ENCODE measurements around the gene NUDT1.

NUDT1 gene

GRCh38 chr7:2224491-2224928 lies 17.5 kb upstream of the NUDT1 start:
- DNase-seq (ENCODE audit: low read depth), result no peak

GRCh38 chr7:2224934-2225333 lies 17.1 kb upstream of the NUDT1 start:
- no peak for DNase-seq (ENCODE audit: low read depth)

DNA sequence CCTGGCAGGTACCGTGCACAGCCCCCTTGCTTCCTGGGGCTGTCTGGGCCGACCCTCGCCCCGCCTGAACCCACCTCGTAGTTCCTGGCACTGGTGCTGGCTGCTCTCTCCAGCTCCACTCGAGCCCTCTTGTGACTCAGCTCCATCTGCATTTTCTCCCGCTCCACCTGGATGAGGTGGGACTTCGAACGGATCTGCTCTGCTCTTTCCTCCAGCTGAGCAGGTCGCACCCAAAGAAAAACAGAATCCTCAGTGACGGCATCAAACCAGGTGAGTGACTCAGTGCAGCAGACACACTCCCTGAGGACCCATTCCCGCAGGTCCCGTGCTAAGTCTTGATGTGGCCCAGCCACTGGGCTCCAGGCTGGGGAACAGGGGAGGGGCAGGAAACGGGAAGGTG lies 16.7 kb upstream of the NUDT1 start:
- DNase-seq (ENCODE audit: low read depth), result no peak

DNA sequence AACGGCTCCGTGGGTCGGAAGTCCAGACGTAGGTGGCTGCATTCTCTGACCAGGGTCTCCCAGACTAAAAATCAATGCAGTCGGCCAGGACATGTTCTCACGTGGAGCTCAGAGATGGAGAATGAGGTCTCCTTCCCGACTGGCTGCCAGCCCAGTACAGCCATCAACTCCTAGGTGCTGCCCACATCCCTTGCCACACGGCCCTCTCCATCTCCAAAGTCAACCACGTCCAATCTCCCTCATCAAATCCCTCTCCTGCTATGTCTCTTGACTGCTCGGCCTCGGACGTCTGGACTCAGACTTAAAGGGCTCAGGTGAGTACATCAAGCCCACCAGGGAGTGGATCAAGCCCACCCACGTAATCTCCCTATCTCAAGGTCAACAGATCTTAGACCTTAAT lies 16.2 kb upstream of the NUDT1 start:
- no peak for DNase-seq (ENCODE audit: low read depth)

GRCh38 chr7:2227699-2228098 lies 14.3 kb upstream of the NUDT1 start:
- DNase-seq (ENCODE audit: low read depth), result no peak

GRCh38 chr7:2228921-2229320 lies 13.1 kb upstream of the NUDT1 start:
- DNase-seq (ENCODE audit: low read depth), result no peak

GRCh38 chr7:2229467-2229866 lies 12.6 kb upstream of the NUDT1 start:
- no peak for DNase-seq (ENCODE audit: low read depth)

- no peak for DNase-seq (ENCODE audit: low read depth)
Observed at GRCh38 chr7:2230226-2230625, 11.8 kb upstream of the NUDT1 start.

GRCh38 chr7:2230882-2231281 lies 11.1 kb upstream of the NUDT1 start:
- no peak for DNase-seq (ENCODE audit: low read depth)

DNA sequence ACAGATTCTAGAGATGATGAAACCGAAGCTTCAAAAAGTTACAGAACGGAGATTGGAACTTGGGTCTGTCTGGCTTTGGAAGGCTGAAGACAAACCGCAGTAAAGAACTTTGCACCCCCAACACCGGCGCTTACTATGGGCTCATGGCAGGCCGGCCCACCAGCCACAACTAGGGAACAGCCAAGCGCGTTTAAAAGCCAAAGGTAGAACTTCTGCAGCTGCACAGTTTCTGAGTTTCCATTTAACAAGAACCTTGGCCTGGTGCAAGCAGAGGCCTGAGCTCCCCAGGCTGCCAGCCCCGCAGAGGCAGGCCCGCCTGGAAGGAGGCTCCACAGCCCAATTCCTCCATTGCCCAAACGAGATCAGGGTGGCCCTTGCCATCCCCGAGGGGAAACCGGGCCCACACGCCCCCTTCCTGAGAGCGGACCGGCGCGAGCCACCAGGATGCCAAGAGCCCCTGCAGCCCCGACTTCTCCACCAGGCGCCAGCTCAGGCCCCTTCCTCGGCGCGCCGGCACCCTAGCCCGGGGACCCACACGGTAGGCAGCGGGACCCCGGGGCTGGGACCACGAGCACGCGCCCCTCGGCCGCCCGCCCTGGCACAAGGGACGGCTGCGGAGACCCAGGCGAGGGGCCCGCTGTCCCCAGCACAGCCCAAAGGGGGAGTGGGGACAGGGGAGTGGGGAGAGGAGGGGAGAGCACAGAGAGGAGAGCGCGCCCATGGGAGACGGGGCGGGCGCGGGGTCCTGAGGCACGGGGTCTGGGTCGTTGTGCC lies 9.8 kb upstream of the NUDT1 start:
- peak; percentile 21 for DNase-seq (ENCODE audit: low read depth)

DNA sequence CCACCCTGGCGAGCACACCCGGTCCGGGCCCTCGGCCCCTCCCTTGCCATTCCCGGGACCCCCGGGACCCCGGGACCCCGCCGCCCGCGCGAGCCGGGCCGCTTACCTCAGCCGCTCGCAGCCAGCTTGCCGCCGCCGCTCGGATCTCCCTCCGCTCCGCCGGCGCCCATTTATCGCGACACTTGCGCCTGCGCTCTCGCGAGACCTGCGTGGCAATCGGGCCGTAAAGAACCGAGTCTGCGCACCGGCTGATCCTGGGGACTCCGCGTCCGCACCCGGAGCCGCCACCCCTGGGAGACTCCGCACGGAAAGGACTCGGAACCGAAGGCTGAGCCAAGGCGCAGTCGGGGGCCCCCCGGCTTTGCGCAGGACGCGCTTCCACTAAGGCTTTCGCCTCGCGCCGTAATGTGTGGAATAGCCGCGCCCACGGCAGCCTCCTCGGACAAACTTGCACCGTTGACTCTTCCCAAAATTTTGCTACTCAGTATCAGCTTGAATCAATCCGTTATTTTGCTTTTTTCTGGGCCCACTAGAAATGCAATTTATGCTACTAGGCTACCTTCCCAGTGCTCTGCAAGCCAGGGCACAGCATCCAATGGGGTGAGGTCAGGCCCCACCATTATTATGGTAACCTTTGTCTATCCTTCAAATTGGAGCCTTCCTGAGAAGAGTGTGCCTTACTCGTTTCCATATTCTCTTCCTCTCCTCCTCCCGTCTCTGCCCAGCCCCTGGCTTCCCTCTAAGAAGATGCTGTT lies 9.1 kb upstream of the NUDT1 start, which contains the start of gene MAD1L1:
Gene MAD1L1, minus strand, starts transcription at position 180 of the 755 bp plus-strand sequence. CDS start 2,812 bp downstream, outside the sequence.
- DNase-seq (ENCODE audit: low read depth), result peak; percentile 91

- DNase-seq (ENCODE audit: low read depth), result peak; percentile 72
Observed at GRCh38 chr7:2233926-2234325, 8.1 kb upstream of the NUDT1 start.

GRCh38 chr7:2237109-2237602 lies 4.9 kb upstream of the NUDT1 start:
- no peak for DNase-seq (ENCODE audit: low read depth)

DNA sequence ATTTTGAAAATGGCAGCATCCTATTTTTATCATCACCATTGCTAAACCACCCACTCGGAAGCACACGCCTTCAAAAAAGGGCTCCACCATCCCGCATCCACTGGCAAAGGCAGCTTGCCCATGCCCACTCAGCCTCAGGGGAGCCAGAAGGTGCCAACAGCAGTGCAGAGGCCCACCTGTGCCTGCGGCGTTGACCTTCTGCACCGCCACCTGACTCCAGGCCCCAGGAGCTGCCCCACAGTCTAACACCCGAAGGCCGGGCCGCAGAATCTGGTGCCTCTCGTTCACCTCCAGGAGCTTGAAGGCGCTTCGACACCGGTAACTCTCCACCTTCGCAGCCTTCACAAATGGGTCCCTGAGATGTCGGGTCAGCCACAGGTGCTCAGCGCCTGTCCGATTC lies 2.8 kb upstream of the NUDT1 start:
- DNase-seq (ENCODE audit: low read depth), result no peak

DNA sequence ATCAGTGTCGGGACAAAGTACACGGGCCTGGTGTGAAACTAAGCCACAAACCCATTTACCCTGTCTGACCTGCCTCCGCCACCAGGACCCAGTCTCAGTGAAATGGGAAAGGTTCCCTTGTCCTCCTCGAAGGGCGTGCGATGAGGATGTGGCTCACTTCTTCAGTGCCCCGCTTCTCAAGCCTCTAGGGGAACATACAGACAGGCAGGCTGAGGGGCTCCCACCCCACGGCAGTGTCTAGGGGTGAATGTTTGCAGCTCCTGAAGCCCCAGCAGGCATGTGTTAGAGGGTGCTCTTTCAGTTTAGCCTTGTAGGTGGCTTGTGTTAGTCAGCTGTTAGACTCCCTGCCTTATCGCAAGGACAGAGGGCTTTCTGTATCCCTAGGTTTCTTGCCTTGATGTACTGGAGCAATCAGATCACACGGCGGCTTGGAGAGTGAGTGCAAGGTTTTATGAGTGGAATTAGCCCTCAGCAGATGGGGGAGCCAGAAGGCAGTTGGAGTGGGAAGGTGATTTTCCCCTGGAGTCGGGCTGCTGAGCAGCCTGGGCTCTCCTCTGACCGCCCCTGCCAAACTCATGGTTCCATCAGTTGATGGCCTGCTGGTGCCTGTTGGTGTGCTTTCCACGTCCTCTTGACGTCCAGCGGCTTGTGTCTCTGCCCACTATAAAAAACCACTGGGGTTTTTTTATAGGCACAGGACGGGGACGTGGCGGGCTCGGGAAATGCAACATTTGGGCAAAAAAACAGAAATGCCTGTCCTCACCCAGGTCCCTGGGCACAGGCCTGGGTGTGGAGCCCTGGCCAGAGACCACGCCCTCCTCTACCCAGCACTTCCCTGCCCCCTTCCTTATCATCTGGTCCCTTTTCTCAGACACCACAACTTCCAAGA lies 759 bp downstream of the NUDT1 start:
- DNase-seq (ENCODE audit: low read depth), result peak; percentile 35

DNA sequence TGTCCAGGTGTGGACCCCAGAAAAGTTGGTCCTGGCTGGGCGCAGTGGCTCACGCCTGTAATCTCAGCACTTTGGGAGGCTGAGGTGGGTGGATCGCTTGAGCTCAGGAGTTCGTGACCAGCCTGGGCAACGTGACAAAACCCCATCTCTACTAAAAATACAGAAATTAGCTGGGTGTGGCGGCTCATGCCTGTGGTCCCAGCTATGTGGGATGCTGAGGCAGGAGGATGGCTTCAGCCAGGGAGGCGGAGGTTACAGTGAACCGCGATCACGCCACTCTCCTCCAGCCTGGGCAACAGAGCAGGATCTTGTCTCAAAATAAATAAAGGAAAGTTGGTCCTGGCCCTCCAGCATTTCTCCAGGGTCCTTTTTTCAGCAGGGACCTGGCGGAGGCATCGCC lies 1.4 kb downstream of the NUDT1 start:
- DNase-seq (ENCODE audit: low read depth), result no peak

- DNase-seq (ENCODE audit: low read depth), result no peak
Observed at GRCh38 chr7:2244404-2244995, 2.5 kb downstream of the NUDT1 start.

DNA sequence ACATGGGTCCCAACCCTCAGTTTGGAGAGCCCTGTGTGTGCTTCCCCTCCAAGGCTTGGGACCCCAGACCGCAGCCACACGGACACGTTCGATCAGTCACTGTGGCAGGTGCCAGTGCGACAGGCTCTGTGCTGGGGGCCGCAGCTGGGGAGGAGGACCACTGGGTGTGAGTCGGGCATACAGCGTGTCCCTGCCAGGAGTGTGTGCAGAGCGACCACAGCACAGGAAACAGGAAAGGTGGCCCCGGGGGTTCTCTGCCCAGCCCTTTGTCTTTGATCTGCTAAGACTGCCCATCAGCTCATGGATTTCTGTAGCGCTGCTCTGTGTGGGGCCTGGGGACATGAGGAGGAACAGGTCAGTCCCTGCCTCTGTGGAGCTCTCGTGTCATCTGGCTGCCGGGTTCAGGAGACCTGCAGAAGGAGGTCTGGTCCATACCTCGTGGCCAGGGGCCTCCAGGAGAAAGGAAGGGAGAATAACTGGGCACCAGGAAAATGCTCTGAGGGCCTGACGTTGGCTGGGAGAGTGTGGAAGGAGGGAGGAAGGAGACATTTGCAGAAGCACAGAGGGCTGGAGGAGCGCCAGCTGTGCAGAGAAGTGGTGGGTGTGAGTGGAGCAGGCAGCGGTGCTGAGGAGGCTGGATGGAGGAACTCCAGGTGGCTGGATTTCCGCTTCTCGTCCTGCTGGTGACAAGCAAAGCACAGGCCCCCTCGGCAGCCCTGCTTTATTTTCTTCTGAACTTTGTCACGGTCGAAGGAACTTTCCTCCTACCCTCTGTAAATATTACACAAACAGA lies 4.1 kb downstream of the NUDT1 start:
- no peak for DNase-seq (ENCODE audit: low read depth)

- DNase-seq (ENCODE audit: low read depth), result peak; percentile 30
Observed at GRCh38 chr7:2247141-2247995, 5.3 kb downstream of the NUDT1 start.

Measured in EH (cell line).